ENCODE results near the gene RAB28. TPM values are rescaled to one million over a fixed set of nuclear protein-coding genes. Genes with fewer than 3 reads are reported as not detected.

RAB28 gene
- total and polyA plus RNA-seq, 2 of the 8 experiments (the other 6 are each of a cell fraction or from before 2014, with no cell fraction given), result 16.0 to 18.7 TPM

- H4K5ac ChIP-seq (ENCODE audit: insufficient read length, low read depth, low read length), result no peak overlapping the region
- H2BK20ac ChIP-seq (ENCODE audit: low read length), result no peak overlapping the region
- H3K4me1 ChIP-seq (replicated peaks in 1 of 4; ENCODE audit: control insufficient read depth in 3 of 4, insufficient read depth in 4 of 4, low read length in 3 of 4), result peaks cover 0 to 5% (median 1%) of the 10 kb centered on the region in 4 experiments; a peak in 3 of 7 replicates
- H4K8ac ChIP-seq (ENCODE audit: extremely low read depth, insufficient read depth, low read length), result no peak overlapping the region
- H3K27ac ChIP-seq (ENCODE audit: low read depth, low read length), result peak overlapping the region; percentile 98; the same call in 1 of the 2 replicates
- H3K4me2 ChIP-seq (ENCODE audit: insufficient read depth in 1 of 2, low read depth in 2 of 2, low read length in 2 of 2), result peak overlapping the region; percentile 89 to 94
- FAIRE-seq, result peak; percentile 7
- no peak overlapping the region for H3K14ac ChIP-seq (ENCODE audit: insufficient read length)
- H4K20me1 ChIP-seq (replicated peaks in 1 of 2; ENCODE audit: control insufficient read depth in 1 of 2, insufficient read depth in 2 of 2, low read length in 2 of 2), result no peaks in the 10 kb centered on the region
- no peak overlapping the region for H3K4ac ChIP-seq (replicated peaks; ENCODE audit: insufficient read length, low read depth, low read length)
- no peak overlapping the region for H2BK5ac ChIP-seq (ENCODE audit: low read depth, low read length)
- H3K23ac ChIP-seq (ENCODE audit: insufficient read length), result no peak overlapping the region
- H3K56ac ChIP-seq (replicated peaks; ENCODE audit: insufficient read length, low read depth, low read length), result no peak overlapping the region
- peaks cover 0 to 3% (median 0%) of the 10 kb centered on the region in 4 experiments; a peak in 1 of 8 replicates for H3K36me3 ChIP-seq (ENCODE audit: control insufficient read depth in 2 of 4, insufficient read depth in 4 of 4, low read length in 3 of 4)
- peak overlapping the region; percentile 64 for H2AFZ ChIP-seq (ENCODE audit: low read length)
- H3K9ac ChIP-seq (replicated peaks in 1 of 4; ENCODE audit: extremely low read depth in 1 of 4, low read depth in 3 of 4, low read length in 3 of 4), result peak overlapping the region; percentile 49 to 73 (median 57); a peak in 6 of 7 replicates
- no peaks in the 10 kb centered on the region; a peak in 1 of 4 replicates for H3K9me3 ChIP-seq (ENCODE audit: insufficient read depth in 2 of 2, low read depth in 1 of 2, low read length in 1 of 2)
- no peak overlapping the region for H2AK5ac ChIP-seq (ENCODE audit: low read depth, low read length)
- H3K23me2 ChIP-seq (ENCODE audit: low read depth, low read length), result peaks cover 6% of the 10 kb centered on the region; the same call in 1 of the 2 replicates
- H4K91ac ChIP-seq (replicated peaks; ENCODE audit: insufficient read length, low read length), result no peak overlapping the region
- WGBS, 2 experiments (ENCODE audit: extremely low coverage in 1 of 2, insufficient coverage in 1 of 2, insufficient read length in 1 of 2, insufficient replicate concordance in 2 of 2, low coverage in 1 of 2, low lambda C conversion rate in 2 of 2, missing lambda C conversion rate in 1 of 2), result 6% methylated on average over 17 of the region's 17 CpGs; no CpG with 5 or more reads in 1 of the 2 experiments
- no peak overlapping the region for H2BK15ac ChIP-seq (ENCODE audit: low read length)
- no peaks in the 10 kb centered on the region for H3K27me3 ChIP-seq (replicated peaks in 1 of 4; ENCODE audit: control insufficient read depth in 3 of 4, extremely low read depth in 1 of 4, insufficient read depth in 3 of 4, low read length in 3 of 4)
- ChIA-PET CTCF (ENCODE audit: partially characterized antibody) (interaction anchor here (0.7 to 1.9 kb wide), 5 partner anchors 12 to 52 kb away, joined by 3 to 6 read pairs (median 5); no protein-coding TSS in a partner anchor), POLR2A (ENCODE audit: partially characterized antibody) (interaction anchor here (0.6 to 1.3 kb wide), 13 partner anchors 12 to 1709 kb away, joined by 3 to 6 read pairs (median 3); no protein-coding TSS in a partner anchor)
- no peak for DNase-seq (ENCODE audit: low read depth in 1 of 2, low spot score in 2 of 2)
- no peak overlapping the region for H3K18ac ChIP-seq (ENCODE audit: extremely low read depth, low read length)
- H2BK12ac ChIP-seq (ENCODE audit: low read depth, low read length), result no peak overlapping the region
- peak overlapping the region; percentile 75 to 95 (median 84) for H3K4me3 ChIP-seq (ENCODE audit: extremely low read depth in 1 of 4, insufficient read depth in 2 of 4, low read depth in 3 of 4, low read length in 4 of 4)
- peak; percentile 22; the same call in 1 of the 2 replicates for TF ChIP-seq SUZ12 (IDR thresholded peaks at IDR 0.05; ENCODE audit: low read length)
- TF ChIP-seq RAD21 (IDR thresholded peaks at IDR 0.05 in 1 of 2, conservative IDR thresholded peaks at IDR 0.05 in 1 of 2; ENCODE audit: low read depth in 2 of 2, low read length in 2 of 2), result 0 out of 4 replicates have a peak, but pooled peaks of 1 of the 2 experiments have one; percentile 4
- TF ChIP-seq SAP30 (IDR thresholded peaks at IDR 0.05; ENCODE audit: insufficient read depth, insufficient replicate concordance, low read length), result peak; percentile 53
- TF ChIP-seq EZH2 (IDR thresholded peaks at IDR 0.05; ENCODE audit: low read depth, low read length, severe bottlenecking), result no peak
- peak; percentile 18 for TF ChIP-seq RNF2 (IDR thresholded peaks at IDR 0.05; ENCODE audit: borderline replicate concordance, low read depth, low read length, missing control alignments, poor library complexity, severe bottlenecking)
- peaks cover 0 to 34% of the 10 kb centered on the region in 2 experiments; a peak in 2 of 4 replicates for H3K79me2 ChIP-seq (ENCODE audit: control insufficient read depth in 1 of 2, insufficient read depth in 2 of 2, low read length in 2 of 2)
- H2BK120ac ChIP-seq (replicated peaks; ENCODE audit: low read depth, low read length), result no peak overlapping the region
- H3K79me1 ChIP-seq (ENCODE audit: low read depth, low read length), result no peaks in the 10 kb centered on the region
Observed at GRCh38 chr4:13483136-13483767, 888 bp downstream of the RAB28 start.

All from H1 (cell line).